HG03039 (cell line): ENCODE data around the gene LCP2.

Experiments
- ATAC-seq: cut with Tn5 transposase; IDR thresholded peaks from one replicate; pipeline ENCODE4 v1.9.1; 2021; ENCODE audit warnings: mild to moderate bottlenecking, moderate library complexity; ENCODE audit not compliant: unreplicated experiment

The LCP2 gene

GRCh38 chr5:170316937-170317336, 19.4 kb upstream of the LCP2 start:
- no peak for ATAC-seq

GRCh38 chr5:170315154-170315553, 17.6 kb upstream of the LCP2 start:
- ATAC-seq: no peak

- ATAC-seq: no peak
These were observed 17.0 kb upstream of the LCP2 start for GRCh38 chr5:170314541-170315095.

GRCh38 chr5:170313816-170314215, 16.2 kb upstream of the LCP2 start:
- no peak for ATAC-seq

GRCh38 chr5:170313344-170313743, 15.8 kb upstream of the LCP2 start:
- no peak for ATAC-seq

- ATAC-seq: peak; percentile 80
These were observed 15.1 kb upstream of the LCP2 start for GRCh38 chr5:170312666-170313065.

GRCh38 chr5:170312301-170312595, 14.7 kb upstream of the LCP2 start:
- ATAC-seq: no peak

- ATAC-seq: no peak
These were observed 14.1 kb upstream of the LCP2 start for GRCh38 chr5:170311511-170312300.

GRCh38 chr5:170310256-170310926, 12.8 kb upstream of the LCP2 start:
- no peak for ATAC-seq

- ATAC-seq: no peak
These were observed 11.1 kb upstream of the LCP2 start for GRCh38 chr5:170308686-170309085.

GRCh38 chr5:170307575-170308465, 10.2 kb upstream of the LCP2 start:
- no peak for ATAC-seq

GRCh38 chr5:170306381-170306831, 8.8 kb upstream of the LCP2 start:
- ATAC-seq: peak; percentile 51

- ATAC-seq: no peak
These were observed 8.1 kb upstream of the LCP2 start for GRCh38 chr5:170305646-170306025.

- no peak for ATAC-seq
These were observed 7.6 kb upstream of the LCP2 start for GRCh38 chr5:170305016-170305645.

- no peak for ATAC-seq
These were observed 6.0 kb upstream of the LCP2 start for GRCh38 chr5:170303549-170303948.

GRCh38 chr5:170302653-170303501, 5.3 kb upstream of the LCP2 start:
- peak; percentile 63 for ATAC-seq

GRCh38 chr5:170301981-170302652, 4.5 kb upstream of the LCP2 start:
- ATAC-seq: no peak

- no peak for ATAC-seq
These were observed 3.6 kb upstream of the LCP2 start for GRCh38 chr5:170301149-170301548.

- ATAC-seq: no peak
These were observed 2.9 kb upstream of the LCP2 start for GRCh38 chr5:170300361-170301013.
